K562 (cell line): Measurements from ENCODE around the gene CALCB. TPM values are rescaled to one million over a fixed set of nuclear protein-coding genes. Genes with fewer than 3 reads are reported as not detected.

ENCODE experiments used
- ATAC-seq: fragments of 200-7000 bp; cut with Tn5 transposase; 3 replicates; pipeline ENCODE4 v1.9.1; 2020; ENCODE audit warnings: moderate library complexity
- BruUV-seq: library from RNA; stranded (reverse); fragments of 400-500 nt; replicated peaks from 2 replicates; lab custom pipeline; 2021; lab: Mats Ljungman, UMichigan
- CTCF ChIA-PET: fragments of 300-600 bp; formaldehyde crosslinking; extraction: SDS; loops from one replicate; lab custom pipeline; 2021; ENCODE audit warnings: low intra/inter-chr PET ratio; lab: Yijun Ruan, JAX
- POLR2A ChIA-PET: fragments of 300-600, 350-650 bp; sonication (Branson Sonifier 250); formaldehyde crosslinking; extraction: SDS; loops from one replicate; lab custom pipeline; 2021; ENCODE audit warnings: antibody characterized with exemption, inconsistent platforms; lab: Yijun Ruan, JAX
- DNase-seq, 4 experiments: peaks; one replicate each; pipeline versions ENCODE4 v3.0.0 to v3.0.0-alpha.2; 2011 to 2018; ENCODE audit warnings: low spot score in 3 of 4, mixed read lengths in 3 of 4; ENCODE audit errors: extremely low read depth in 1 of 4
- FAIRE-seq: peaks from 2 replicates; lab custom pipeline; 2011; peaks lifted over from hg19 to GRCh38; lab: Jason Lieb, UNC
- H2AFZ ChIP-seq: 2 replicates; pipeline ENCODE4 v1.6.0; 2011; ENCODE audit warnings: low read depth, low read length, control low read depth, inconsistent platforms
- H3K27ac ChIP-seq: fragments of 200-600 bp; 3 replicates; pipeline ENCODE4 v1.8.0; 2011; ENCODE audit warnings: low read depth, mild to moderate bottlenecking, control low read depth, inconsistent platforms, low read length, moderate library complexity, mixed read lengths; ENCODE audit errors: extremely low read depth
- H3K27me3 ChIP-seq, 2 experiments: fragments of 300-600 bp in 1 of 2; 2 replicates in 1 of 2; 3 replicates in 1 of 2; pipeline versions ENCODE4 v1.6.0 to v1.8.0; 2011; ENCODE audit warnings: inconsistent platforms in 2 of 2, low read length in 2 of 2, mild to moderate bottlenecking in 1 of 2, mixed read lengths in 1 of 2, moderate library complexity in 1 of 2; ENCODE audit not compliant: control insufficient read depth in 2 of 2, insufficient read depth in 2 of 2
- H3K36me3 ChIP-seq: fragments of 300-600 bp; 3 replicates; pipeline ENCODE4 v1.8.0; 2011; ENCODE audit warnings: mild to moderate bottlenecking, low read length, inconsistent platforms; ENCODE audit not compliant: control insufficient read depth, insufficient read depth
- H3K4me1 ChIP-seq, 2 experiments: fragments of 200-600 bp in 1 of 2; replicated peaks in 1 of 2; 2 replicates in 1 of 2; 3 replicates in 1 of 2; pipeline versions ENCODE4 v1.5.1 to v1.8.0; 2011; ENCODE audit warnings: inconsistent platforms in 2 of 2, low read length in 2 of 2, mild to moderate bottlenecking in 1 of 2, mixed read lengths in 1 of 2, moderate library complexity in 1 of 2; ENCODE audit not compliant: control insufficient read depth in 2 of 2, insufficient read depth in 2 of 2
- H3K4me2 ChIP-seq: 2 replicates; pipeline ENCODE4 v1.6.1; 2011; ENCODE audit warnings: low read length, control low read depth, inconsistent platforms, mixed read lengths; ENCODE audit not compliant: insufficient read depth
- H3K4me3 ChIP-seq: fragments of 200-600 bp; sonication (generic), shearing (Covaris generic); 2 replicates; pipeline ENCODE4 v1.5.1; 2016; ENCODE audit warnings: control low read depth, inconsistent platforms
- H3K79me2 ChIP-seq: fragments of 200-600 bp; 3 replicates; pipeline ENCODE4 v1.8.0; 2011; ENCODE audit warnings: low read length, inconsistent platforms; ENCODE audit not compliant: control insufficient read depth, insufficient read depth
- H3K9ac ChIP-seq, 2 experiments: 2 replicates each; pipeline versions ENCODE4 v1.6.0 to v1.6.1; 2011; ENCODE audit warnings: low read depth in 2 of 2, low read length in 2 of 2, control low read depth in 1 of 2, inconsistent platforms in 1 of 2, mild to moderate bottlenecking in 1 of 2, mixed read lengths in 1 of 2; ENCODE audit not compliant: insufficient read depth in 1 of 2
- H3K9me1 ChIP-seq: one replicate; pipeline ENCODE4 v1.6.0; 2011; ENCODE audit warnings: inconsistent platforms, mild to moderate bottlenecking, low read length, moderate library complexity; ENCODE audit not compliant: control insufficient read depth, insufficient read depth
- H3K9me3 ChIP-seq: replicated peaks from 2 replicates; pipeline ENCODE4 v1.5.1; 2011; ENCODE audit warnings: low read depth, low read length, inconsistent platforms; ENCODE audit not compliant: control insufficient read depth, insufficient read depth
- H4K20me1 ChIP-seq: replicated peaks from 2 replicates; pipeline ENCODE4 v1.6.1; 2011; ENCODE audit warnings: low read length, inconsistent platforms, mixed read lengths; ENCODE audit not compliant: control insufficient read depth, insufficient read depth
- WGBS: fragments of 100-300 bp; shearing (Covaris generic); methylation state at CpG from one replicate; pipeline ENCODE4 v1.1.6; 2016; ENCODE audit warnings: low coverage, mixed read lengths; ENCODE audit not compliant: insufficient coverage; ENCODE audit errors: missing lambda C conversion rate; 5-methylcytosine and 5-hydroxymethylcytosine counted together
- in situ Hi-C: fragments of 300-500 bp; cut with MboI; formaldehyde crosslinking; loops from 4 replicates; pipeline ENCODE4 v1.15.0; 2018; ENCODE audit warnings: inconsistent platforms, mixed read lengths
- intact Hi-C: fragments of 100-400 bp; cut with micrococcal nuclease; formaldehyde crosslinking; loops from 2 replicates; pipeline ENCODE4 v1.14.2; 2022
- polyA plus RNA-seq, 8 experiments: library from polyadenylated mRNA; depleted of rRNA in 4 of 8; stranded (reverse) in 5 of 8; unstranded in 3 of 8; fragments of >200 nt; fragmentation: Nextera tagmentation in 2 of 8; fragmentation: Illumina TruSeq in 1 of 8; extraction: Ambion mirVana in 2 of 8; extraction: Trizol in 1 of 8; gene quantifications; 2 replicates each; pipeline versions ENCODE4 v1.2.1 to v1.2.3, GENCODE V29; 2011 to 2014; ENCODE audit warnings: inconsistent platforms in 1 of 8, missing spikeins in 1 of 8
- total RNA-seq, 7 experiments: library from RNA; depleted of rRNA in 6 of 7; stranded (reverse); fragments of >200 nt in 6 of 7; fragmentation: Illumina TruSeq in 2 of 7; extraction: Trizol in 2 of 7; gene quantifications; 2 replicates each; pipeline versions ENCODE4 v1.2.1 to v1.2.3, GENCODE V29; 2011 to 2021; ENCODE audit warnings: low replicate concordance in 1 of 7
- TF ChIP-seq, protein P1 (sequence below): fragments of 450-650 bp; IDR thresholded peaks from 2 replicates; pipeline ENCODE4 v1.6.1; 2016; ENCODE audit warnings: mild to moderate bottlenecking

CALCB gene
- total and polyA plus RNA-seq, 9 of the 15 experiments (the other 6 are each of a cell fraction or from before 2014, with no cell fraction given), result not detected

DNA sequence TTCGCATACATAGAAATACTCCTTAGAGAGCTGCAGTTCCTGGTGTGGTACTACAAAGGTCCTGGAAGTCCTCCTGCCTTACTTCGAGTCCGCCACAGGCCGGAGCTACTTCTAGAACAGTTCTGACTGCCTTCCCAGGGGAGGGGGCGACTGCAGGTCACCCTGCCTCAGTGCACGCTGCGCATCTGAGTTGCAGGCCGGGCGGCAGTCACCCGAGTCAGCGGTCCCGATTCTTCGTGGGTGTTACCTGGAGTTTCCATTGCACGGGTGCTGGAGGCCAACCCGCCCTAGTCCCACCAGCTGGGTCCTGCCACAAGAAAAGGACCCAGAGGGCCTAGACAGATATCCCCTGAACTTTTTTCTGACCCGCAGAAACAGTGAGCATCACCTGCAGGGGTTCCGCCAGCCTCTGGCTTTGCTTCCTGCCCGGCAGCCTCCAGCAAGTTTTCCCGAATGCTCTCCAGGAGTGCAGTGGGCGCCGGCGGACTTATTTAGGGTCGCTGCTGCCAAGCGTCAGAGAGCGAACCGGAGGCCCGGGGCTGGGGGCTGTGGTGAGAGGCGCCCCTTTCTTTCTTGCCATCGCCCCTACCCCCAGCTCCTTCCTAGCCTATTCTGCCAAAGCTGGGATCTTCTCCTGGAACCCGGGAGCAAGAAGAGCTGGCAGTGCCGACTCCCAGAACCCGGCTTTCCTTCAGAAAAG lies 1.7 kb upstream of the CALCB start:
- FAIRE-seq, result no peak

More for the DNA sequence above, 1.7 kb upstream of the CALCB start:
- ChIA-PET CTCF (no interaction called here), POLR2A (no interaction called here)
- no peaks in the 10 kb centered on the region for H3K9me1 ChIP-seq
- H4K20me1 ChIP-seq, result no peaks in the 10 kb centered on the region
- no peaks in the 10 kb centered on the region for H3K36me3 ChIP-seq
- no peak overlapping the region for H3K4me3 ChIP-seq
- ATAC-seq (no peak), DNase-seq (no peak)
- H3K4me2 ChIP-seq, result no peak overlapping the region
- BruUV-seq, result no TSS peak
- peaks cover 0 to 11% of the 10 kb centered on the region in 2 experiments; a peak in 2 of 5 replicates for H3K4me1 ChIP-seq
- no peak overlapping the region for H2AFZ ChIP-seq
- no peak overlapping the region for H3K27ac ChIP-seq
- TF ChIP-seq, protein P1, sequence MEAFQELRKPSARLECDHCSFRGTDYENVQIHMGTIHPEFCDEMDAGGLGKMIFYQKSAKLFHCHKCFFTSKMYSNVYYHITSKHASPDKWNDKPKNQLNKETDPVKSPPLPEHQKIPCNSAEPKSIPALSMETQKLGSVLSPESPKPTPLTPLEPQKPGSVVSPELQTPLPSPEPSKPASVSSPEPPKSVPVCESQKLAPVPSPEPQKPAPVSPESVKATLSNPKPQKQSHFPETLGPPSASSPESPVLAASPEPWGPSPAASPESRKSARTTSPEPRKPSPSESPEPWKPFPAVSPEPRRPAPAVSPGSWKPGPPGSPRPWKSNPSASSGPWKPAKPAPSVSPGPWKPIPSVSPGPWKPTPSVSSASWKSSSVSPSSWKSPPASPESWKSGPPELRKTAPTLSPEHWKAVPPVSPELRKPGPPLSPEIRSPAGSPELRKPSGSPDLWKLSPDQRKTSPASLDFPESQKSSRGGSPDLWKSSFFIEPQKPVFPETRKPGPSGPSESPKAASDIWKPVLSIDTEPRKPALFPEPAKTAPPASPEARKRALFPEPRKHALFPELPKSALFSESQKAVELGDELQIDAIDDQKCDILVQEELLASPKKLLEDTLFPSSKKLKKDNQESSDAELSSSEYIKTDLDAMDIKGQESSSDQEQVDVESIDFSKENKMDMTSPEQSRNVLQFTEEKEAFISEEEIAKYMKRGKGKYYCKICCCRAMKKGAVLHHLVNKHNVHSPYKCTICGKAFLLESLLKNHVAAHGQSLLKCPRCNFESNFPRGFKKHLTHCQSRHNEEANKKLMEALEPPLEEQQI, result no peak
- intact Hi-C loops (loop anchor here (10.0 kb wide), 1 partner anchor 277 kb away; no protein-coding TSS in a partner anchor), in situ Hi-C loops (no loop called here)
- no peaks in the 10 kb centered on the region for H3K9me3 ChIP-seq
- H3K9ac ChIP-seq, result no peak overlapping the region
- WGBS, result 5% methylated on average over 30 of the region's 32 CpGs
- H3K27me3 ChIP-seq, result peaks cover 3 to 31% of the 10 kb centered on the region in 2 experiments; a peak in 4 of 5 replicates
- no peaks in the 10 kb centered on the region for H3K79me2 ChIP-seq
